Peyer's patch (tissue), 4 donors: ENCODE data around the gene GSTA3.

Source experiments
- POLR2A ChIP-seq, 2 donors: fragments of 450-650 bp; IDR thresholded peaks; one replicate each; pipeline ENCODE4 v1.5.1; 2017; ENCODE audit warnings: antibody characterized with exemption in 2 of 2, mild to moderate bottlenecking in 2 of 2, moderate library complexity in 2 of 2
- TF ChIP-seq, protein P1 (sequence below), 6 experiments: fragments of 450-650 bp in 4 of 6; fragments of 200-600 bp in 2 of 6; sonication (generic) in 1 of 6; IDR thresholded peaks; one replicate each; pipeline ENCODE4 v1.5.1; 2017 to 2019; ENCODE audit warnings: antibody characterized with exemption in 6 of 6, mild to moderate bottlenecking in 3 of 6, moderate library complexity in 1 of 6

DNA sequence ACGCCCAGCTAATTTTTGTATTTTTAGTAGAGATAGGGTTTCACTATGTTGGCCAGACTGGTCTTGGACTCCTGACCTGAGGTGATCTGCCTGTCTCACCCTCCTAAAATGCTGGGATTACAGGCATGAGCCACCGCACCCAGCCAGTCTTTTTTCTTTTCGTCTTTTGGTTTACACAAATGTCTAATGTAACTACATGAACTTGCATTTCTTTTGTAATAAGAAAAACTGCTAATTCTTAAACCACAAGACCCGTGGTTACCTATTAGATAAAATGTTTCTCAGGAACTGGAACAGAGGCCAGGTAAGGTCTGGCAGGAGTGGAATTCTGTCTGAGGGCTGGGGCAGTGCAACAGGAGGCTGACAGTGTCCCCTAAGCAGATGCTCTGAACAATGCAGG lies 32.7 kb upstream of the GSTA3 start:
- TF ChIP-seq, protein P1, sequence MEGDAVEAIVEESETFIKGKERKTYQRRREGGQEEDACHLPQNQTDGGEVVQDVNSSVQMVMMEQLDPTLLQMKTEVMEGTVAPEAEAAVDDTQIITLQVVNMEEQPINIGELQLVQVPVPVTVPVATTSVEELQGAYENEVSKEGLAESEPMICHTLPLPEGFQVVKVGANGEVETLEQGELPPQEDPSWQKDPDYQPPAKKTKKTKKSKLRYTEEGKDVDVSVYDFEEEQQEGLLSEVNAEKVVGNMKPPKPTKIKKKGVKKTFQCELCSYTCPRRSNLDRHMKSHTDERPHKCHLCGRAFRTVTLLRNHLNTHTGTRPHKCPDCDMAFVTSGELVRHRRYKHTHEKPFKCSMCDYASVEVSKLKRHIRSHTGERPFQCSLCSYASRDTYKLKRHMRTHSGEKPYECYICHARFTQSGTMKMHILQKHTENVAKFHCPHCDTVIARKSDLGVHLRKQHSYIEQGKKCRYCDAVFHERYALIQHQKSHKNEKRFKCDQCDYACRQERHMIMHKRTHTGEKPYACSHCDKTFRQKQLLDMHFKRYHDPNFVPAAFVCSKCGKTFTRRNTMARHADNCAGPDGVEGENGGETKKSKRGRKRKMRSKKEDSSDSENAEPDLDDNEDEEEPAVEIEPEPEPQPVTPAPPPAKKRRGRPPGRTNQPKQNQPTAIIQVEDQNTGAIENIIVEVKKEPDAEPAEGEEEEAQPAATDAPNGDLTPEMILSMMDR (IDR thresholded peaks at IDR 0.05) = no peak
- no peak for TF ChIP-seq POLR2A (IDR thresholded peaks at IDR 0.05)
